GM20000 (cell line): Measurements from ENCODE around the gene ITGB4.

Experiments
- DNase-seq: peaks from one replicate; pipeline ENCODE4 v3.0.0; 2012; ENCODE audit warnings: low spot score
- TF ChIP-seq, protein P1 (sequence below): IDR thresholded peaks from 2 replicates; pipeline ENCODE4 v1.5.1; 2012; ENCODE audit warnings: mild to moderate bottlenecking, control low read depth; ENCODE audit errors: extremely low read depth, missing control alignments

Gene ITGB4

DNA sequence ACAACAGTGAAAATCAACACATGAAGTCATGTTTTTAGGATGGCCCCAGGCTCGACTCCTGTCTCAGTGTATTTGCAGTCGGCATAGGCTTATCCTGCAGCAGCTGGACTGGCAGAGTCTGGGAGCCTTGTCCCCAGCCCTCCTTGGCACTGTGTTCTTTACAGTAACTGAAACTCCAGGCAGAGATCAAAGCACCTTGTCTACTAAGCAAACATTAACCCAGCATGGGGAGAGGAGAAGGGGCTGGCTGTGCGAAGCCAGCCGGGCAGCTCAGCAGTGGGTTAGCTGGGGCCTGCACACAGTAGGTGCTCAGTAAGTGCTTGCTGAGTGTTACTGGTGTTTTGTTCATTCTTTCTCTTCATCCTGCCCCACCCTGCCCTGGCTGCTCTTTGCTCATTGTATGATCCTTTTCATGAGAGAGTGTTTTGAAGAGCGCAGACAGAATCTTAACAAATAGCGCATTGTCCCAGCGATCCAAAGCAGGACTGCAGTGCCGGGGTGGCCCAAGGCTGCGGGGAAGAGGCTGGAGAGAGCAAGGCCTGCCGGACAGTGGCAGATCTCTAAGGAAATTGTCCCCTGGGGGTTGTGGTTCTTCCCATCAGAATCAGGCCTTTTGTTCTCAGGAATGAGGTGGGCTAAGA is 23.5 kb upstream of the ITGB4 start:
- DNase-seq = no peak
- TF ChIP-seq, protein P1, sequence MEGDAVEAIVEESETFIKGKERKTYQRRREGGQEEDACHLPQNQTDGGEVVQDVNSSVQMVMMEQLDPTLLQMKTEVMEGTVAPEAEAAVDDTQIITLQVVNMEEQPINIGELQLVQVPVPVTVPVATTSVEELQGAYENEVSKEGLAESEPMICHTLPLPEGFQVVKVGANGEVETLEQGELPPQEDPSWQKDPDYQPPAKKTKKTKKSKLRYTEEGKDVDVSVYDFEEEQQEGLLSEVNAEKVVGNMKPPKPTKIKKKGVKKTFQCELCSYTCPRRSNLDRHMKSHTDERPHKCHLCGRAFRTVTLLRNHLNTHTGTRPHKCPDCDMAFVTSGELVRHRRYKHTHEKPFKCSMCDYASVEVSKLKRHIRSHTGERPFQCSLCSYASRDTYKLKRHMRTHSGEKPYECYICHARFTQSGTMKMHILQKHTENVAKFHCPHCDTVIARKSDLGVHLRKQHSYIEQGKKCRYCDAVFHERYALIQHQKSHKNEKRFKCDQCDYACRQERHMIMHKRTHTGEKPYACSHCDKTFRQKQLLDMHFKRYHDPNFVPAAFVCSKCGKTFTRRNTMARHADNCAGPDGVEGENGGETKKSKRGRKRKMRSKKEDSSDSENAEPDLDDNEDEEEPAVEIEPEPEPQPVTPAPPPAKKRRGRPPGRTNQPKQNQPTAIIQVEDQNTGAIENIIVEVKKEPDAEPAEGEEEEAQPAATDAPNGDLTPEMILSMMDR = no peak

DNA sequence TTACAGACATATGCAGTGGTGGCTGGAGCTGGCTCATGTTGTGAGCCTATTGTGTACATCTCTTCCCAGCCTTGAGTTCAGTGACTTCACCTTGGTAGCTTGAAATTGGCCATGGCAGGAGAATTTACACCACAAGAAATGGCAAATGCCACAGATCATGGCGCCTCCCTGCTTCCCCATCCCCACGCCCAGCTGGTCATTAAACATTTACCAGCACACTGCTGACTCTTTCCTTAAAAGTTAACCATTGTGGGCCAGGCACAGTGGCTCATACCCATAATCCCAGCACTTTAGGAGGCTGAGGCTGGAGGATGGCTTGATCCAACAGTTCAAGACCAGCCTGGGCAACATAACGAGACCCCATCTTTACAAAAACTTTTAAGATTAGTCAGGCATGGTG is 22.6 kb upstream of the ITGB4 start:
- no peak for DNase-seq
- TF ChIP-seq, protein P1 = no peak

DNA sequence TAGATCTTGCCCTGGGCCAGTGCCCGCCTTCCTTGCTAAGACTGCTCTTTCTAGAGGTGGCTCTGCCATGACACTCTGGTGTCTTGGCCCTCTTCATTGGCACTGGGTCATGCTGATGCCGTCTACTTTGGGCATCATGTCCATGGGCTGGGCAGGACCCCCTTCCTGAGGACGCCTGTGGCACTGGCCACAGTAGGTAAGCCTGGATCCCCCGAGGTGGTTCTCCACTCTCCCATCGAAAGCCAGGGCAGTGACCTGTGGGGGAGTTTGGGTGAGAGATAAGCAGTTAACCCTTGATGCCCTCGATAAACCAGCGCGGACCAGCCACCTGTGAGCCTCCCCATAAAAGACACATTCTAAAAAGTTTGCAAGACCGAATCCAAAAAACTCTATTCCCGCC is 20.0 kb upstream of the ITGB4 start:
- DNase-seq = no peak
- TF ChIP-seq, protein P1 = no peak

DNA sequence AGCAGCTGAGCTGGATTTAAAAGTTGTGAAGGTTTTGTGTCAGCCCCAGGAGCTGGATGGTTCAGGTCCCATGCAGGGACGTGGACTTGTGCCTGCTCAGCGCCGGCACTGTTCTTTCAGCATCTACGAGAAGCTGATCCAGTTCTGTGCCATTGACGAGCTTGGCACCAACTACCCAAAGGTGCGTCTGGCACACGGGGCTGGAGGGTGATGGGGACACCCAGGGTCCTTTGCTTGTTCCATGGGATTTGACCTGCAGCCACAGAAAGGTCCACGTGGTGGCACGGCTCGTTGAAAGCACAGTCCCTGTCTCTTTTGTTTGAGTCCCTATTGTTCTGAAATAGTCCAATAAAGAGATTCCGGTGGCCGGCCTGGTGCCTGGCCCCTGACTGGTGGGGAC is 18.1 kb upstream of the ITGB4 start:
- no peak for DNase-seq
- TF ChIP-seq, protein P1 = no peak

DNA sequence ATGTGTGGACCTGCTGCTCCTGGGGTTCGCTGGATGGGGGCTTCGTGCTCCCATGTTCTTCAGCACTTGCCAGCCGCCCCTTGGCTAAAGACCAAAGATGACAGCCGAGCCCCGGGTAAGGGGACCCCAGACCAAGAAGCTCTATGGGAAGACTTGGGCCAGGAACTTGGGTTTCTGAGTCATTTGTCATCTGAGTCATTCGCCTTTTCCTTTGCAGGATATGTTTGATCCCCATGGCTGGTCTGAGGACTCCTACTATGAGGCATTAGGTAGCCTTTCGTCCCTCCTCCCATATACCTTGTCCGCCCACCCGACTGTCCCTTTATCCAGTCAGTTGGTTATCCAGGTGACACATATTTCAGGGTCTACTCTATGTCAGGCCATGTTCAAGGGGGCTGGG is 17.7 kb upstream of the ITGB4 start:
- TF ChIP-seq, protein P1 = no peak
- DNase-seq = no peak

DNA sequence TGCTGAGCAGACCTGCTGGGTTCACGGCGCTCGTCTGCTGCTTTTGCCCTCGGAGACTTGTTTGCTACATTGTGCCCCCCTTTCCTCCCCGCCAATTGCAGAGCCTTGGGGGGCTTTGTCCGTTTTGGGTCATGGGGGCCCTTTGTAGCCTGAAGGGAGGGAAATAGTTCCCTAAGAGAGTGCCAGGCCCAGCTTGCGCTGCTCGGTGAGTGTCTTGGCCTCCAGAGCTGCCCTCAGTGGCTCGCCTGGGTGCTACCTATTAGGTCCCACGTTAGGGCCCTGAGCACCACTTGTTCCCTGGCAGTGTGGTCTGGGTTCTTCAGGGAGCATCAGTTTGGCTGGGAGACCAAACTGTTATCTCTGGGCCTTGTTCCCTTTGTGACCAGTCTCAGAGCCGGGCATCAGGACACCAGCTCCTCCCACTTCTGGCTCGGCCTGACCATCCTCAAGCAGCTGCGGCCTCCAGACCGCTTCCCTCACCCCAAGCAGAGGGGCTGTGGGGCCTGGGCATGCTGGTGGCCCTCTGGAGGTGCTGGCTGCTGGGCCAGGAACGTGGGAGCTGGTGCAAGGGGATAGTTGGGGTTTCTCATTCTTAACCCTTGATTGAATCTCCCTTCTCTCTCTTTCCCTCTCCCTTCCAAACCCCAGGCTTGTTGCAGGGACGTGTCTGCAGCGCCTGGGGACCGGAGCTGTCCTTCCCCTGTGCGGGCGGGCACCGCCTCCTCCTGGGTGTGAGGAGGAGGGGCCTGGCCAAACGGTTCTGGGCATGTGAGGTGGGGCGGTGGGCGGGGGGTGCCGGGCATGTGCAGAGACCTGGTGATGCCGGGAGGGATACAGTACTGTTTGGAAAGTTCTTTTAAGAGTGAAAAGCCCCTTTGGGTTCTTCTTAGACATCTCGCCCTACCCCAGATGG is 16.0 kb upstream of the ITGB4 start:
- DNase-seq = no peak
- TF ChIP-seq, protein P1 = no peak

DNA sequence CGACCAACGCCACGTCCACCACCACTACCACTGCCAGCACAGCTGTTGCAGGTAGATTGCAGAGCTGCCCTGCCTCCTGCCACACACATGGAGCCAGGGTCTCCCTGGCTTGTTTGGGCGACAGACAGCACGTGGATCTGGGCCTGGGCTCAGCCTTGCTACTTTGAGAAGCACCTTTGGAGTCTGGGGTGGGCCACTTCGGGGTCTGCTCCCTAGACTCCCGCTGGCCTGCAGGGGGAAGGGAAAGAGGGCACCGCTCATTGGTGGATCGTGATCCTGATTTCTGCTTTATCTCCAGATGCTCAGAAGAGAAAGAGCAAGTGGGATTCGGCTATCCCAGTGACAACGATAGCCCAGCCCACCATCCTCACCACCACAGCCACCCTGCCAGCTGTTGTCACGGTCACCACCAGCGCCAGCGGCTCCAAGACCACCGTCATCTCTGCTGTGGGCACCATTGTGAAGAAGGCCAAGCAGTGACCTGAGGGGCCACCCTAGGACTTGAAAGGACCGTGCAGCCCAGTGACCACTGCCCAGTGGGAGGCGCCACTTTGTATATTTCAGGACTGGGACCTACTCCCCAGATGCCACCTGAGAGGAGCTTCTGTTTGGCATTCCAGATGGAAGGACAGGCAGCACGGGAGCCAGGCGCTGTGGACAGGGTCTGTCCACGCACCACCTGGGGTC is 15.1 kb upstream of the ITGB4 start:
- TF ChIP-seq, protein P1 = no peak
- DNase-seq = no peak
